Chondrocyte (in vitro differentiated cells): ENCODE measurements around the gene PC. TPM values are rescaled to one million over a fixed set of nuclear protein-coding genes. Genes with fewer than 3 reads are reported as not detected.
A peak's percentile ranks its signal among the peaks of the same experiment; 100 is the strongest.

Experiments used
- DNase-seq: peaks from one replicate; pipeline ENCODE4 v3.0.0; 2021; ENCODE audit warnings: mixed read lengths, low spot score
- H3K27ac Mint-ChIP-seq: one replicate; pipeline ENCODE4 v1.8.0; 2021; ENCODE audit warnings: mild to moderate bottlenecking, moderate library complexity, mixed read lengths; ENCODE audit not compliant: unreplicated experiment
- H3K27me3 Mint-ChIP-seq: 2 replicates; pipeline ENCODE4 v1.8.0; 2021; ENCODE audit warnings: low read depth, mixed read lengths
- H3K36me3 Mint-ChIP-seq: 2 replicates; pipeline ENCODE4 v1.8.0; 2021; ENCODE audit warnings: low read depth, mixed read lengths
- H3K4me1 Mint-ChIP-seq: 2 replicates; pipeline ENCODE4 v1.8.0; 2021; ENCODE audit warnings: low read depth, mild to moderate bottlenecking, mixed read lengths
- H3K4me3 Mint-ChIP-seq: one replicate; pipeline ENCODE4 v1.8.0; 2021; ENCODE audit warnings: mild to moderate bottlenecking, moderate library complexity, mixed read lengths; ENCODE audit not compliant: unreplicated experiment
- H3K9me3 Mint-ChIP-seq: 2 replicates; pipeline ENCODE4 v1.8.0; 2021; ENCODE audit warnings: low read depth, mixed read lengths
- CTCF ChIP-seq: fragments of 200-600 bp; sonication (generic); IDR thresholded peaks from 2 replicates; pipeline ENCODE4 v1.5.0; 2021; ENCODE audit warnings: antibody characterized with exemption, mild to moderate bottlenecking, moderate library complexity
- total RNA-seq: library from RNA; stranded (reverse); gene quantifications from 3 replicates; pipeline ENCODE4 v1.2.1, GENCODE V29; 2021

The PC gene
- total RNA-seq, 1 donor from 2014 or later, result 12.3 TPM

- Mint-ChIP-seq H3K9me3 (no peaks in the 10 kb centered on the region), H3K4me3 (no peak overlapping the region), H3K27me3 (no peaks in the 10 kb centered on the region), H3K27ac (no peak overlapping the region), H3K4me1 (peaks cover 5% of the 10 kb centered on the region), H3K36me3 (peaks cover 1% of the 10 kb centered on the region)
- DNase-seq, result peak; percentile 86
- TF ChIP-seq CTCF, result no peak
Measured at GRCh38 chr11:66861774-66862558, 96.2 kb downstream of the PC start.

- peaks cover 5% of the 10 kb centered on the region for H3K4me1 Mint-ChIP-seq
- H3K36me3 Mint-ChIP-seq, result peaks cover 1% of the 10 kb centered on the region
- no peak for DNase-seq
- H3K4me3 Mint-ChIP-seq, result no peak overlapping the region
- no peaks in the 10 kb centered on the region for H3K27me3 Mint-ChIP-seq
- no peaks in the 10 kb centered on the region for H3K9me3 Mint-ChIP-seq
- TF ChIP-seq CTCF, result no peak
- no peak overlapping the region for H3K27ac Mint-ChIP-seq
Measured at GRCh38 chr11:66861038-66861773, 97.0 kb downstream of the PC start.

DNA sequence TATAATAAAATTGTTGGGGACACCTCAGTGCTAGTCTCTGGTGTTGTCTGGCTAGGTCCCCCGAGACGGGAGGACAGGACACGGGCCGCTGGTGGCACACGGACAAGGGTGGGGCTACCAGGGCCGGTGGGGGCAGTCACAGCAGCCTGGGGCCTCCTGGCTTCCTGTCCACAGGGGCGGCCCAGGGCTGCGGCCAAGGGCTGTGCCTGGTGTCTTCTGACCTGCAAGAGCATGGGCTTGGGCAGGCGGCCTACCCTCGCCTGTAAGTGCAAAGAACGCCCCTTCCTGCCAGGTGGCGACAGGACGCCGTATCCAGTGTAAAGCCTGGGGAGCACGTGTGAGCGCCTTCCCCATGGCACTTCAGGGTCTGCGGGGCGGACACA is 97.7 kb downstream of the PC start:
- no peak for TF ChIP-seq CTCF
- H3K36me3 Mint-ChIP-seq, result peaks cover 1% of the 10 kb centered on the region
- no peaks in the 10 kb centered on the region for H3K9me3 Mint-ChIP-seq
- no peak overlapping the region for H3K4me3 Mint-ChIP-seq
- no peaks in the 10 kb centered on the region for H3K27me3 Mint-ChIP-seq
- no peak overlapping the region for H3K27ac Mint-ChIP-seq
- DNase-seq, result peak; percentile 92
- peaks cover 10% of the 10 kb centered on the region for H3K4me1 Mint-ChIP-seq

DNA sequence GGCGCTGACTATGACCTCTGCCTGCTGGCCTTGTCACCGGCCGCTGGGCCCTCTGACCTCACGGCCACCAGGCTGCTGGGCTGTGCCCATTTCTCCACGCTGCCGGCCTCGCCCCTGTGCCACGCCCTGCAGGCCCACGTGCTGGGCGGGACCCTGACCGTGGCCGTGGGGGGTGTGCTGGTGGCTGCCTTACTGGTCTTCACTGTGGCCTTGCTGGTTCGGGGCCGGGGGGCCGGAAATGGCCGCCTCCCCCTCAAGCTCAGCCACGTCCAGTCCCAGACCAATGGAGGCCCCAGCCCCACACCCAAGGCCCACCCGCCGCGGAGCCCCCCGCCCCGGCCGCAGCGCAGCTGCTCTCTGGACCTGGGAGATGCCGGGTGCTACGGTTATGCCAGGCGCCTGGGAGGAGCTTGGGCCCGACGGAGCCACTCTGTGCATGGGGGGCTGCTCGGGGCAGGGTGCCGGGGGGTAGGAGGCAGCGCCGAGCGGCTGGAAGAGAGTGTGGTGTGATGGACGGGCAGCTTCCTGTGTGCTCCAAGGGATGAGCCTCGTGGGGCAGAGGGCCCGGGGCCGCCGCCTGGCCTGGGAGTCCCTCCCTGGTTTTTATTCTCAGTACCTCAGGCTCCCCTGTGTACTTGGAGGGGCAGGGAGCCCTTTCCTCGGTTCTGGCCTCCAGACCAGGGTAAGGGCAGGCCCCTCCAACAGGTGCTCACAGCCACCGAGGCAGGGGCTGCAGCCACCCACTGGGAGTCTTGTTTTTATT is 98.3 kb downstream of the PC start:
- Mint-ChIP-seq H3K4me3 (no peak overlapping the region), H3K27ac (no peak overlapping the region), H3K36me3 (peaks cover 1% of the 10 kb centered on the region), H3K4me1 (peaks cover 14% of the 10 kb centered on the region), H3K27me3 (no peaks in the 10 kb centered on the region), H3K9me3 (no peaks in the 10 kb centered on the region)
- no peak for TF ChIP-seq CTCF
- DNase-seq, result peak; percentile 76
